ENCODE data around the gene RFPL3.

DNA sequence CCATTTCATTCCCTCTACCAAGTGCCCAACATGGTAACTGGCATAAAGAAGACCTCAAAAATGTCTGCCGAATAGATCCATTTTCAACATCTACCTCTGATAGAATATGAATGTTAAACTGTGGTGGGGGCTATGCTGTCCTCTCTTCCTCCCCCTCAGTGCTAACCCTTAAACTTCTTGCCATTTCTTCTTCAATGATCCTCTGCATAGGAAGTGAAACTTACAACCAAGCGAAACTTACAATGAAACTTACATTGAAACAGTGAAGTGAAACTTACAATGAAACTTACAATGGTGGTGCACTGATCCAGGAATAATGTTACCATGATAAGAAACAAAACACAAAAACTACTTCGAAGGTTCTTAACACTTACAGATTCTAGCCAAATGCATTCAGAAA, 49.6 kb downstream of the RFPL3 start:
- no peak for TF ChIP-seq POU2F2 (IDR thresholded peaks at IDR 0.05; ENCODE audit: borderline replicate concordance, low read depth, low read length)
- no peak for TF ChIP-seq NFYA (IDR thresholded peaks at IDR 0.05; ENCODE audit: borderline replicate concordance, low read depth, low read length)
- no peak for TF ChIP-seq BRCA1 (IDR thresholded peaks at IDR 0.05; ENCODE audit: low read depth, low read length)
- no peak for TF ChIP-seq TAF1 (IDR thresholded peaks at IDR 0.05; ENCODE audit: borderline replicate concordance, low read depth, low read length)
- TF ChIP-seq NFYB (IDR thresholded peaks at IDR 0.05; ENCODE audit: insufficient read depth, low read depth, low read length), result no peak

All from GM12878 (cell line).